GM19397 (cell line): ENCODE data around the gene AHDC1.
"Not testable (repeated sequence)": the region's sequence is repeated elsewhere in the genome, so short reads cannot be mapped to it uniquely, and the experiment has no call there.

ENCODE experiments used
- ATAC-seq: cut with Tn5 transposase; IDR thresholded peaks from one replicate; pipeline ENCODE4 v1.9.1; 2021; ENCODE audit warnings: mild to moderate bottlenecking, moderate library complexity; ENCODE audit not compliant: unreplicated experiment

AHDC1 gene, protein sequence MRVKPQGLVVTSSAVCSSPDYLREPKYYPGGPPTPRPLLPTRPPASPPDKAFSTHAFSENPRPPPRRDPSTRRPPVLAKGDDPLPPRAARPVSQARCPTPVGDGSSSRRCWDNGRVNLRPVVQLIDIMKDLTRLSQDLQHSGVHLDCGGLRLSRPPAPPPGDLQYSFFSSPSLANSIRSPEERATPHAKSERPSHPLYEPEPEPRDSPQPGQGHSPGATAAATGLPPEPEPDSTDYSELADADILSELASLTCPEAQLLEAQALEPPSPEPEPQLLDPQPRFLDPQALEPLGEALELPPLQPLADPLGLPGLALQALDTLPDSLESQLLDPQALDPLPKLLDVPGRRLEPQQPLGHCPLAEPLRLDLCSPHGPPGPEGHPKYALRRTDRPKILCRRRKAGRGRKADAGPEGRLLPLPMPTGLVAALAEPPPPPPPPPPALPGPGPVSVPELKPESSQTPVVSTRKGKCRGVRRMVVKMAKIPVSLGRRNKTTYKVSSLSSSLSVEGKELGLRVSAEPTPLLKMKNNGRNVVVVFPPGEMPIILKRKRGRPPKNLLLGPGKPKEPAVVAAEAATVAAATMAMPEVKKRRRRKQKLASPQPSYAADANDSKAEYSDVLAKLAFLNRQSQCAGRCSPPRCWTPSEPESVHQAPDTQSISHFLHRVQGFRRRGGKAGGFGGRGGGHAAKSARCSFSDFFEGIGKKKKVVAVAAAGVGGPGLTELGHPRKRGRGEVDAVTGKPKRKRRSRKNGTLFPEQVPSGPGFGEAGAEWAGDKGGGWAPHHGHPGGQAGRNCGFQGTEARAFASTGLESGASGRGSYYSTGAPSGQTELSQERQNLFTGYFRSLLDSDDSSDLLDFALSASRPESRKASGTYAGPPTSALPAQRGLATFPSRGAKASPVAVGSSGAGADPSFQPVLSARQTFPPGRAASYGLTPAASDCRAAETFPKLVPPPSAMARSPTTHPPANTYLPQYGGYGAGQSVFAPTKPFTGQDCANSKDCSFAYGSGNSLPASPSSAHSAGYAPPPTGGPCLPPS (N-terminal part only)

DNA sequence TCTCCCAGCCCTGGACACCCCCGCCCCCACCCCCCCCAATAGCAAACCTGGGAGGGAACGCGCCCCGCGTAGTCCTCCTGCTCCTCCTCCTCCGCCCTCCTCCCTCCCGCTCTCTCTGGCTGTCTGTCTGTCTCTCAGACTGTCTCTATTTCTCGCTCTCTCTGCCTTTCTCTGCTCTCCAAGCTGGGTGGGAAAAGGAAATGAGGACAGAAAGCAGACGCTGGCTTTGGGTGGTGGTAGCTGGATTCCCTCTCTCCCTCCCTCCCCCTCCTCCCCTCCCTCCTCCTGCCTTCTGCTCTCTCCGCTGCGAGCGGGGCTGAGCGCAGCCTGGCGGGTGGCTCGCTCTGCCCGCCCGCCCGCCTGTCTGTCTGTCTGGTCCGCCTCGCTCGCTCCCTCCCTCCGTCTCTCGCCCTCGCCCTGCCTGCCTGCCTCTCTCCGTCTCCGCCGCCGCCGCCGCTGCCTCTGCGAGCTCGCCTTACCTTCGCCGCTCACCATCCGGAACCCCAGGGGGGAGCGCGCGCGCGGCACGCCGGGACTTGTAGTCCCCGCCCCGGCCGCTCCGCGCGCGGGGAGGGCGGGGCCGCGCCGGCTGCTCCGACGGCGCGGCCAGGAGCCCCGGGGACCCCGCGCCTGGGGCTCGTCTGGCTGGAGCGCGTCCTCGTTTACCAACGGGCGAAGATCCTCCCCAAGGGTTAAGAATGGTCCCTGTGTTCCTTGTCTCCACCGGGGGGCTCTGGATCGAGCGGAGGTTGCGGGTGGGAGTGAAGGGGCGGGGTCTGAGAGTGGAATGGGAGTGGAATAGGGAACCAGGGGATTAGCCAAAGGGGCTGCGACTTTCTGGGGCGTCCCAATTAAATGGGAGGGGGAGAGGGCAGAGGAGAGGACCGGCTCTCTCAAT is at the start of gene AHDC1:
Gene AHDC1 (minus strand): TSS at position 464 of the 898 bp plus-strand sequence. CDS start 52,029 bp downstream, outside the sequence.
- peak; percentile 56 for ATAC-seq

DNA sequence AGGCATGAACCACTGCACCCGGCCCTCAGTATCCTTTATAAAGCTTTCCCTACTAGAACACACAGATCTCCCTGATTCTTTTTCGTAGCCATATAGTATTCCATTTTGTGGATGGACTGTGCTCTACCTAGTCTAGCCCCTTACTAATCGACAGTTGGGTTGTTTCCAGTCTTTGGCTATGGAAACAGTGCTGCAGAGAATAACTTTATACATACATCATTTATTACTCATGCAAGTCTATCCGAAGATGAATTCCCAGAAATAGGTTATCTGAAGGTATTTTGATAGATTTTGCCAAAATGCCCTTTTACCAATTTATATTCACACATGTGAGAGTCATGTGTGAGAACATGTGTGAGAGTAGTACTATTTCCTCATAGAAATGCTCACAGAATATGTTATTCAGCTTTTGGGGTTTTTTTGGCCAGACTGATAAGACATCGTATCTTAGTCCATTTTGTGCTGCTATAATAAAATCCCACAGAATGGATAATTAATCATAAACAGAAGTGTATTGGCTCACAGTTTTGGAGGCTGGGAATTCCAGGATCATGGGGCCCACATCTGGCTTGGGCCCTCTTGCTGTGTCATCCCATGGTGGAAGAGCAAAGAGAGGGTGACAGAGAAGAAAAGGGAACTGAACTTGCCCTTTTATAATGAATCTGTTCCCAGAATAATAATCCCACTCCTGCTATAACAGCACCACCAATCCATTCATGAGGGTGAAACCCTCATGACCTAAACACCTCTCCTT is 48.3 kb upstream of the AHDC1 start:
- no peak for ATAC-seq

DNA sequence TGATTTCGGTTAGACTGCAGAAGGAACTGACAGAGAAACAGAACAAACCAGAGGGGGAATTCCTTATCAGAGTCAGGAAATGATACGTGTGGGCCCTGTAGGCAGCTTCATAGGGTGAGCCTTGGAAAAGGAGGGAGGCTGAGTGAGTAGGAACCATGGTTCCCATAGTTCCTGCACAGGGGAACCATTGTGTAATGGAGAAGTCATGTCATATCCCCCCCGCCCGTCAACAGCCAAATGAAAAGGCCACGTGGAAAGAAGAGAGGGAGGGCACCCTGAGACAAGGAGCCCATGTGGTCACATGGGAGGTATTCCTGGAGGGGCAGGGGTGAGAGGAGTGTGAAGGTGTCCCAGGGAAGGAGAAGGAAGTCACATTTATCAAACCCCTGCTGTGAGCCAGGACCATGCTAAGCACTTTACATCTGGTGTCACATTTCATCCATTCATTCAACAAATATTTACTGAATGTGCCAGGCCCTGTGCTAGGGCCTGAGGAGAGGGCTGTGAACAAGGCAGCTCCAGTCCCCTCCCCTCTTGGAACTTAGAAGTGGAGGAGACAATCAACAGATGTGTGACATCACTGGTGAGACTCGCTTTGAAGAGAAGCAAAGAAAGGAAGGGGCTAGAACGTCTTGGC is 46.7 kb upstream of the AHDC1 start:
- no peak for ATAC-seq

DNA sequence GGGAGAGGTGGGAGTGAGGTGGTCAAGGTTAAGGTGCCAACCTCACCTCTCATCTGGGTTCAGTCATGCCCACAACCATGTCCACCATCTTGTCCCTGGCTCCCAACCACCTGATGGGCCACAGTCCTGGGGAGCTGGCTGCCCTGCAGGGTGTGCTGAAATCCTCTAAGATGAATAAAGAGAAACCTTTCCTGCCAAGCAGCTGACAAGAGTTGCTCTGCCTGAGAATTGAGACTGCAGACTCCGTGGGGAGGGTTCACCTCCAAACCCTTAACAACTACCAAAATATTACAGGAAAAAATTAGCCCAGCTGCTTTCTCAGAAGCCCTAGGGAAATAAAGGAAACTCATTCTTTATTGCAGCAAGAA is 46.2 kb upstream of the AHDC1 start:
- no peak for ATAC-seq

DNA sequence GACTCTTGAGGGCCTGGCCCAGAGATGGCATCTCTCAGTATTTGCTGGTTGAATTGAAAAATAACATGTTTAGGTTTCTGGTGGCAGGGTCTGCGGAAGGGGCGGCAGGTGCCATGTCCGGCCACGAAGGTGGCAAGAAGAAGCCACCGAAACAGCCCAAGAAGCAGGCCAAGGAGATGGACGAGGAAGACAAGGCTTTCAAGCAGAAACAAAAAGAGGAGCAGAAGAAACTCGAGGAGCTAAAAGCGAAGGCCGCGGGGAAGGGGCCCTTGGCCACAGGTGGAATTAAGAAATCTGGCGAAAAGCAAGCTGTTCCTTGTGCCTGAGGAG is 45.3 kb upstream of the AHDC1 start:
- no peak for ATAC-seq

DNA sequence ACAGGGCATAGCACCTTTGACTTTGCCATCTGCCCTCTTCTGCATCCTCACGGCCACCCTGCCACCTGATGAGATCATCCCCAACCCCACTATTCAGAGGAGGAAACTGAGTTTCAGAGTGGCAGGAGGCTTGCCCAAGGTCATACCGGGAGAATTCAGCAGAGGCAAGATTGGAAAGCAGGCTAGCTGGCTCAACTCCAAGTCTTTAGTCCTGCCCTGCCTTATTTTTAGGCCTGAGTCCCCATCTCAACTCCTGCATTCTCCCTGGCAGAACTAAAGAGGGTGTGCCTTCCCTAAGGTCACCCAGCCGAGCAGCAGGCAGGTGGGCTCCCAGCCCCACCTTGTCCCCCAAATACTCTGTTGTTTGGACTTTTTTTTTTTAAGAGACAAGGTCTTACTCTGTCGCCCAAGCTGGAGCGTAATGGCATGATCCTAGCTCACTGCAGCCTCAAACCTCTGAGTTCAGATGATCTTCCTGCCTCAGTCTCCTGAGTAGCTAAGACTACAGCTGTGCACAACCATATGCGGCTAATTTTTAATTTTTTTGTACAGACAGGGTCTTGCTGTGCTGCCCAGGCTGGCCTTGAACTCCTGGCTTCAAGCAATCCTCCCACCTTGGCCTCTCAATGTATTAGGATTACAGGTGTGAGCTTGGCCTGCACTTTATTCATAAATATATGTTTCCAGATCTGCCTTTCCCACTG is 44.8 kb upstream of the AHDC1 start:
- ATAC-seq, result no peak

DNA sequence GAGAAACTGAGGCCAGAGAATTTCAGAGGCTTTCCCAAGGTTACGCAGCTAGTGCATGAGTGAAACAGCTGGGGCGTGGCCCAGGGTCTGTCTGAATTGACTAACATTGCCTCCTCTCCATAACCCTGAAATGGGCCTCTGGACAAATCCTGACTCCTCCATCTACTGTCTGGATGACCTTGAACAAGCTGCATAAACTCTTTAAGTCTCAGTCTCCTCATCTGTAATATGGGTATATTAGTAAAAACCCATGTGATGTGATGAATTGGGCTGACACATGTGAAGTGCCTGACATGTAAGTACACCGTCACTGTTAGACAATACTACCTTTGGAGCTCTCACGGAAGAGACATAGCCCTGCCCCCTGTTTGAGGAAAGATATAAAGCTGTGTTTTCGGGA is 43.4 kb upstream of the AHDC1 start:
- ATAC-seq, result no peak

DNA sequence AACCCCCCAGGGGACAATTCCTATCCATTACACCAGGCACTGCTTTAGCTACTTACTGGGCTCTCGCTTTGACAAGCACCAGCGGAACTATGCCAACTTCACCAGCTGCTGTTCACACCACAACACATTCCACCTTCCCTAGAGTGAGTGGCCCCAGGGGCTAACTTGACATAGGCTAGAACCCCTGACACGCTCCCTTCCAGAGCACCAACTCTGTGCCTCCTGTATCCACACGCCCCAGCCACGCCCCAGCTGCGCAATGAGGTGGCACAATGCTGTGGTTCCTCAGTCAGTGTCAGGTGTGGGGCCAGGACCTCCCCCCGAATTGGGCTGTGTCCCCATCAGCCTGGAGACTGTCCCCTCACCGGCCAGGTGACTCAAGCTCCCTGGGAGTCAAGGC is 42.7 kb upstream of the AHDC1 start:
- no peak for ATAC-seq

DNA sequence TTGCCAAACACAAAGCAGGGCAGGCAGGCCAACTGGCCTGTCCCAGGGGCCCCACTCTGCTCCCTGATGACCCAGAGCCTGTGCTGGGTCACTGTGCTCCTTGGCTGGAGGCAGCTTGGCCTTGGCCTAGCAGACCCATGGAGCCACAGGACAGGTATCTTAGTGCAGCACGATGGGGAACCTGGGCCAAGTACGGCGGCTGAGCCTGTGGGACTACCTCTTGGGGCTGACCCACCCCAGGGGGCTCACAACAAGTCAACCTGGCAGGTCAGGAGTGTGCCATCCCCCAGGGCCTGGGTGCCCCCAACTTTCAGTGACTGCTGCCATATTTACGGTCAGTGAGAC is 41.1 kb upstream of the AHDC1 start:
- ATAC-seq, result no peak

DNA sequence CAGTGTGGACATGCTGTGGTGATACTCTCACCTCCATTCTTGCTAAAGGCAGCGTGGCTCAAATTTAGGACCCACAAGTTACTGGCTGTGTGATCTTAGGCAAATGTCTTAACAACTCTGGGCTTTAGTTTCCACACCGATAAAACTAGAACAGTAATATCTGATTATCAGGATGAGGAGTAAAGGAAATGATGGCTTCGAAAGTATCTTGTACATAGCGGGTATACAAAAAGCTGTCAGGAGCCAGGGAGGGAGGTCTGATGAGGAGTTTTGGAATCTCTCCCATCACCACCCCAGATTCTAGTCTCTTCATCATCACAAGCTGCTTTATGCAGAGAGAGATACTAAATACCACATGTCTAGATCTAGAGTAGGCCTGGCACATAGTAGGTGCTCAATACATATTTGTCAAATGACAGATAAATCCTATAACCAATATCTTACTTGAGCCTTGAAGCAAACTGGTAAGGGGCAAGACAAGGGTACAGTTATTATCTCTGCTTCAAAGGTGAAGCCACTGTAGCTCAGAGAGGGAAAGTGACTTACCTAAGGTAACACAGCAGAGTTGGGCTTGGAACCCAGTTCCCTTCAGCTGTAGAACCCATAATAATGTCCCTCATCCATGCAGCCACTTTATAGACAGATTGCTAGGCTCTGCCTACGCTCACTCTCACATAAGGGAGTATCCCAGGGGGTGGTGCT is 40.6 kb upstream of the AHDC1 start:
- ATAC-seq, result no peak

DNA sequence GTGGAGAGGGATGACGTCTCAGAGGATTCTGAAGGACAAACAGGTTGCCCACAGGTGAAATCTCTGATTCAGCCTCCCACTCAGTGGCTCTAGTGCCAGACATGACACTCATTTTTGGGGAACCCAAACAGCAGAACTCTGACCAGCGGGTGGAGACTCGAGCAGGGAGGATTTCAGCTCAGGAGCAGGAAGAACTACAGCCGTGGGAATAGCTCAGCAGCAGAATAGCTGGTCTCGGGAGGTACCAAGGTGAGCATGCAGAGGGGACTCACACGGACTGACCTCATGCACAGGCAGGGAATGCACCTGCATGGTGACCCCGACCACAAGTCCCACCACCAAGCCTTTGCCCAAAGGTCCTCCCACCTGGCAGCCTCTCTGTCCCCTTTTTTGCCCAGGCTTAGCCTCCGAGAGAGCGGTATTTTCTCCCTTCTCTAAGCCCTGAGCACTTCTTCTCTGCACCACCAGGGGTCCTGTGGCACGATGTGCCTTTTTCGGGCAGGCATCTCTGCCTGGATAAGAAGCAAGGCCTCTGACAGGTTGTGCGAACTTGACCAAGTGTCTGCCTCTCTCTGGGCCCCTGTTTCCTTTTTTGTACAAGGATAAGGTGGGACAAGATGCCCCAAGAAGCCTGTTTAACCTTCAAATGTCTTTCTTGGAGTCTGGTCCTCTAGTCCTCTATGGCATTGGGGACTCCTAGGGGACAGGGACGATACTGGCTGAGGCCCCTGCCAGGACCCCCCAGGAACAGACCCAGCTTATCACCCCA is 39.8 kb upstream of the AHDC1 start:
- ATAC-seq, result no peak

DNA sequence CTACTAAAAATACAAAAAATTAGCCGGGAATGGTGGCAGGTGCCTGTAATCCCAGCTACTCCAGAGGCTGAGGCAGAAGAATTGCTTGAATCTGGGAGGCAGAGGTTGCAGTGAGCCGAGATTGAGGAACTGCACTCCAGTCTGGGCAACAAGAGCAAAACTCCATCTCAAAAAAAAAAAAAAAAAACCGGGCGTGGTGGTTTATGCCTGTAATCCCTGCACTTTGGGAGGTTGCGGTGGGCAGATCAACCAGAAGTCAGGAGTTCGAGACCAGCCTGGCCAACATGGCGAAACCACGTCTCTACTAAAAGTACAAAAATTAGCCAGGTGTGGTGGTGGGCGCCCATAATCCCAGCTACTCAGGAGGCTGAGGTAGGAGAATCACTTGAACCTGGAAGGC is 36.6 kb upstream of the AHDC1 start:
- not testable (repeated sequence) for ATAC-seq

DNA sequence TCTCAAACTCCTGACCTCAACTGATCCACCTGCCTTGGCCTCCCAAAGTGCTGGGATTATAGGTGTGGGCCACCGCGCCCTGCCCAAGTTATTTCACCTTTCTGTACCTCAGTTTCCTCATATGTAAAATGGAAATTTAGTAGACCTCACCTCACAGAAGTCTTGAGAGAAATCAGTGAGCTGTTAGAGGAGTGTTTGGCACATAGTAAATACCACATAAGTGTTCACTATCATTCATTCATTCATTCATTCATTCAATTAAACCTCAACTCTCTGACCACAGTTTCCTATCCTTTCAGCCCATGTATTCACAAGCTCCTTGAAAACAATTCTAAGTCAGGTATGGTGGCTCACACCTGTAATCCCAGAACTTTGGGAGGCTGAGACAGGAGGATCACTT is 34.9 kb upstream of the AHDC1 start:
- no peak for ATAC-seq

DNA sequence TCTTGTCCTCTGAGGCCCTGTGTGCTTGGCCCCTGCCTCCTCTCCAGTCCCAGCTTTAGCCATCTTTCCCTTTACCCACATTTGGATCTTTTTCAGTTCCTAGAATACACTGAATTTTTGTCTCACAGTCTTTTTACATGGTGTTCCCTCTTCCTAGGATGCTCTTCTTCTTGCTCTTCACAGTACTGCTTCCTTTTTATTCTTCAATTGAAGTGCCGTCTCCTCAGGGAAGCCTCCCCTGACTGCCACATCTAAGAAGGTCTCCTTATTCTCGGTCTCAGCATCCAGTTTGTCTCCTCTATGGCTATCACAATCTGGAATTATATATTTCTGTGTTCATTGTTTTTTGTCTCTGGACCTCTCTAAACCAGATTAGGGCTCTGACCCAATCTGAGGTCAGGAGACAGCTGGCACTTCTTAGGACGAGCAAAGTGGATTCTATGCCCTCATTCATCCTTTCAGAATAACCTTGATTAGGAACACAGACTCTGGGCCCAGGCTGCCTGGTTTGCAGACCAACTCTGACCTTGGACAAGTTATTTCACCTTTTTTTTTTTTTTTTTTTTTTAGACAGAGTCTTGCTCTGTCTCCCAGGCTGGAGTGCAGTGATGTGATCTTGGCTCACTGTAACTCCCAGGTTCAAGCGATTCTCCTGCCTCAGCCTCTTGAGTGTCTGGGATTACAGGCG is 34.2 kb upstream of the AHDC1 start:
- no peak for ATAC-seq

DNA sequence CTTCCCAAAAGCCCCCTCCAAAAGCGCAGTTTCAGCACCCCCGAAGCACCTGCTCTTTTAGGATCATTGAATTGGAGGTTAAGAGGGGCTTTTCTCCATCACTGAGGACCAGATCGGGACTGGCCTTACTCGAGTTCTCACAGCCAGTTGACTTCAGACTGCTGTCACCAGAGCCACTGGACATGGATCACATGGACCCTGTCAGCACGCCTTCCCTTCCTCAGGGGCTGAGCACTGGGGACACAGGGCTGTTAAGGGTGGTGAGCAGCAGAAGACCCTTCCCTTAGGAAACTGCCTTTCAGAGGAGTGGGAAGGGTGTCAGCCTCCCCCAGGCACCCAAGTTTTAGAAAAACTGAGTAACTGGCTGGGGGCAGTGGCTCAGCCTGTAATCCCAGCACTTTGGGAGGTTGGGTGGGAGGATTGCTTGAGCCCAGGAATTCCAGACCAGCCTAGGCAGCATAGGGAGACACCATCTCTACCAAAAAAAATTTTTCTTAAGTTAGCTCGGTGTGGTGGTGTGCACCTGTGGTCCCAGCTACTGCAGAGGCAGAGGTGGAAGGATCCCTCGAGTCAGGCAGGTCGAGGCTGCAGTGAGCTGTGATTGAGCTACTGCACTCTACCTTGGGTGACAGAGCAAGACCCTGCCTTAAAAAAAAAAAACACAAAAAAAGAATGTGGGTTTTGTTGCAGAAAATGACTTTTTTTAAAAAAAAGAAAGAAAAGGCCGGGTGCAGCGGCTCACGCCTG is 31.6 kb upstream of the AHDC1 start:
- ATAC-seq, result no peak

DNA sequence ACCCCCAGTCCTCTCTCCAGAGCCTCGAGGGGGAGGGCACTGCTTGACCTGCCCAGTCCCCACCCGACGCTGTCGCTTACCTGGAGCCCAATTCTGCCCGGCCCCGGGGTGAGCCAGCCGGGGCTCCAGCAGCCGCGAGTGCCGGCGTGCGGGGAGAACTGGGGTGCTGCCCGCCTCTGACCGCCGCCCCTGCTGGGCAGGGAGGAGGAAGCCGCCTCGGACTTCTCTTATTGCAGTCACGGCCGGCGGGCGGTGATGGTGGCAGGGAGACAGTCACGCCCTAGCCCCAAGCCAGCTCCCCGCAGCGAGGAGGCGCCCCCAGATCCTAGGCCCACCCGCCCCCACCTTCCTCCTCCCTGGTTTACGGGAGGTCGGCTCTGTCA is 31.0 kb upstream of the AHDC1 start, which contains the start of gene FGR:
Gene FGR (minus strand): TSS at position 201 of the 383 bp plus-strand sequence. CDS start 11,269 bp downstream, outside the sequence.
- no peak for ATAC-seq
